H1 (cell line): ENCODE data around the gene NAT8L. TPM values are rescaled to one million over a fixed set of nuclear protein-coding genes. Genes with fewer than 3 reads are reported as not detected.

Source experiments
- ASH2L ChIP-seq: fragments of 200-600, 300-600 bp; sonication (generic); IDR thresholded peaks from one replicate; pipeline ENCODE4 v1.7.1; 2017; ENCODE audit warnings: low read length
- CHD2 ChIP-seq: IDR thresholded peaks from 2 replicates; pipeline ENCODE4 v1.6.1; 2012; ENCODE audit warnings: low read length, improper control_type of control experiment
- polyA plus RNA-seq, 7 experiments: library from polyadenylated mRNA; depleted of rRNA in 3 of 7; stranded (reverse) in 5 of 7; unstranded in 2 of 7; fragments of >200 nt in 5 of 7; fragments of 200-250 nt in 2 of 7; gene quantifications; 1 replicate in 5 of 7; 2 replicates in 1 of 7; 4 replicates in 1 of 7; pipeline versions ENCODE4 v1.2.1 to v1.2.3, GENCODE V29; 2011 to 2013; ENCODE audit warnings: missing spikeins in 2 of 7, mixed read lengths in 2 of 7
- total RNA-seq: library from RNA; stranded (reverse); fragmentation: NEBNext Ultra II Directional; extraction: Animal tissue kit (Norgen Biotek cat#: 25700); gene quantifications from 2 replicates; pipeline ENCODE4 v1.2.1, GENCODE V29; 2021
- TF ChIP-seq, protein P1 (sequence below): fragments of 300-600 bp; sonication (generic); IDR thresholded peaks from 2 replicates; pipeline ENCODE4 v1.7.1; 2012; ENCODE audit warnings: low read length, moderate library complexity, mild to moderate bottlenecking, inconsistent platforms; ENCODE audit not compliant: insufficient replicate concordance

The NAT8L gene
- total and polyA plus RNA-seq, 2 of the 8 experiments (the other 6 are each of a cell fraction or from before 2014, with no cell fraction given) = 10.8 TPM

DNA sequence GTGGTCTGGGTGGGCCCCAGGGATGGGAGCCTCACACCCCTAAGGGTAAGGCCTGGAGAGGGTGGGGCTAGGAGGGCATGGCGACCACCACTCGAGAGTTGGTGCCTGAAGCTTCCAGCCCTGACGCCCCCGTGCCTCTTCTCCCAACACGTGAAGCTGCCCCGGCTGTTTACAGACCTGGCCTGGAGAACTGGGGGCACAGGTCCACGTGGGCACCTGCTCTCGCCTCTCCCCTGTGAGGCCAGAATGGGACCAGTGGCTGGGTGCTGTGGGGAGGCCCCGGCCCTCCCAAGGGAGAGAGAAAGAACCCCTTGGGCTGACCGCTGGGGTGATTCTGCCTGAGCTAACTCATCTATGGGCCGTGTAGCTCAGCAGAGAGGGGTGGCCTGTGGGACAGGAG is 15.5 kb downstream of the NAT8L start (continued):
- TF ChIP-seq ASH2L (no peak), CHD2 (no peak)
- TF ChIP-seq, protein P1, sequence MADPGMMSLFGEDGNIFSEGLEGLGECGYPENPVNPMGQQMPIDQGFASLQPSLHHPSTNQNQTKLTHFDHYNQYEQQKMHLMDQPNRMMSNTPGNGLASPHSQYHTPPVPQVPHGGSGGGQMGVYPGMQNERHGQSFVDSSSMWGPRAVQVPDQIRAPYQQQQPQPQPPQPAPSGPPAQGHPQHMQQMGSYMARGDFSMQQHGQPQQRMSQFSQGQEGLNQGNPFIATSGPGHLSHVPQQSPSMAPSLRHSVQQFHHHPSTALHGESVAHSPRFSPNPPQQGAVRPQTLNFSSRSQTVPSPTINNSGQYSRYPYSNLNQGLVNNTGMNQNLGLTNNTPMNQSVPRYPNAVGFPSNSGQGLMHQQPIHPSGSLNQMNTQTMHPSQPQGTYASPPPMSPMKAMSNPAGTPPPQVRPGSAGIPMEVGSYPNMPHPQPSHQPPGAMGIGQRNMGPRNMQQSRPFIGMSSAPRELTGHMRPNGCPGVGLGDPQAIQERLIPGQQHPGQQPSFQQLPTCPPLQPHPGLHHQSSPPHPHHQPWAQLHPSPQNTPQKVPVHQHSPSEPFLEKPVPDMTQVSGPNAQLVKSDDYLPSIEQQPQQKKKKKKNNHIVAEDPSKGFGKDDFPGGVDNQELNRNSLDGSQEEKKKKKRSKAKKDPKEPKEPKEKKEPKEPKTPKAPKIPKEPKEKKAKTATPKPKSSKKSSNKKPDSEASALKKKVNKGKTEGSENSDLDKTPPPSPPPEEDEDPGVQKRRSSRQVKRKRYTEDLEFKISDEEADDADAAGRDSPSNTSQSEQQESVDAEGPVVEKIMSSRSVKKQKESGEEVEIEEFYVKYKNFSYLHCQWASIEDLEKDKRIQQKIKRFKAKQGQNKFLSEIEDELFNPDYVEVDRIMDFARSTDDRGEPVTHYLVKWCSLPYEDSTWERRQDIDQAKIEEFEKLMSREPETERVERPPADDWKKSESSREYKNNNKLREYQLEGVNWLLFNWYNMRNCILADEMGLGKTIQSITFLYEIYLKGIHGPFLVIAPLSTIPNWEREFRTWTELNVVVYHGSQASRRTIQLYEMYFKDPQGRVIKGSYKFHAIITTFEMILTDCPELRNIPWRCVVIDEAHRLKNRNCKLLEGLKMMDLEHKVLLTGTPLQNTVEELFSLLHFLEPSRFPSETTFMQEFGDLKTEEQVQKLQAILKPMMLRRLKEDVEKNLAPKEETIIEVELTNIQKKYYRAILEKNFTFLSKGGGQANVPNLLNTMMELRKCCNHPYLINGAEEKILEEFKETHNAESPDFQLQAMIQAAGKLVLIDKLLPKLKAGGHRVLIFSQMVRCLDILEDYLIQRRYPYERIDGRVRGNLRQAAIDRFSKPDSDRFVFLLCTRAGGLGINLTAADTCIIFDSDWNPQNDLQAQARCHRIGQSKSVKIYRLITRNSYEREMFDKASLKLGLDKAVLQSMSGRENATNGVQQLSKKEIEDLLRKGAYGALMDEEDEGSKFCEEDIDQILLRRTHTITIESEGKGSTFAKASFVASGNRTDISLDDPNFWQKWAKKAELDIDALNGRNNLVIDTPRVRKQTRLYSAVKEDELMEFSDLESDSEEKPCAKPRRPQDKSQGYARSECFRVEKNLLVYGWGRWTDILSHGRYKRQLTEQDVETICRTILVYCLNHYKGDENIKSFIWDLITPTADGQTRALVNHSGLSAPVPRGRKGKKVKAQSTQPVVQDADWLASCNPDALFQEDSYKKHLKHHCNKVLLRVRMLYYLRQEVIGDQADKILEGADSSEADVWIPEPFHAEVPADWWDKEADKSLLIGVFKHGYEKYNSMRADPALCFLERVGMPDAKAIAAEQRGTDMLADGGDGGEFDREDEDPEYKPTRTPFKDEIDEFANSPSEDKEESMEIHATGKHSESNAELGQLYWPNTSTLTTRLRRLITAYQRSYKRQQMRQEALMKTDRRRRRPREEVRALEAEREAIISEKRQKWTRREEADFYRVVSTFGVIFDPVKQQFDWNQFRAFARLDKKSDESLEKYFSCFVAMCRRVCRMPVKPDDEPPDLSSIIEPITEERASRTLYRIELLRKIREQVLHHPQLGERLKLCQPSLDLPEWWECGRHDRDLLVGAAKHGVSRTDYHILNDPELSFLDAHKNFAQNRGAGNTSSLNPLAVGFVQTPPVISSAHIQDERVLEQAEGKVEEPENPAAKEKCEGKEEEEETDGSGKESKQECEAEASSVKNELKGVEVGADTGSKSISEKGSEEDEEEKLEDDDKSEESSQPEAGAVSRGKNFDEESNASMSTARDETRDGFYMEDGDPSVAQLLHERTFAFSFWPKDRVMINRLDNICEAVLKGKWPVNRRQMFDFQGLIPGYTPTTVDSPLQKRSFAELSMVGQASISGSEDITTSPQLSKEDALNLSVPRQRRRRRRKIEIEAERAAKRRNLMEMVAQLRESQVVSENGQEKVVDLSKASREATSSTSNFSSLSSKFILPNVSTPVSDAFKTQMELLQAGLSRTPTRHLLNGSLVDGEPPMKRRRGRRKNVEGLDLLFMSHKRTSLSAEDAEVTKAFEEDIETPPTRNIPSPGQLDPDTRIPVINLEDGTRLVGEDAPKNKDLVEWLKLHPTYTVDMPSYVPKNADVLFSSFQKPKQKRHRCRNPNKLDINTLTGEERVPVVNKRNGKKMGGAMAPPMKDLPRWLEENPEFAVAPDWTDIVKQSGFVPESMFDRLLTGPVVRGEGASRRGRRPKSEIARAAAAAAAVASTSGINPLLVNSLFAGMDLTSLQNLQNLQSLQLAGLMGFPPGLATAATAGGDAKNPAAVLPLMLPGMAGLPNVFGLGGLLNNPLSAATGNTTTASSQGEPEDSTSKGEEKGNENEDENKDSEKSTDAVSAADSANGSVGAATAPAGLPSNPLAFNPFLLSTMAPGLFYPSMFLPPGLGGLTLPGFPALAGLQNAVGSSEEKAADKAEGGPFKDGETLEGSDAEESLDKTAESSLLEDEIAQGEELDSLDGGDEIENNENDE = no peak
